ENCODE measurements around the gene DNAL4.
A peak's percentile ranks its signal among the peaks of the same experiment; 100 is the strongest.
"Not testable (repeated sequence)": the region's sequence is repeated elsewhere in the genome, so short reads cannot be mapped to it uniquely, and the experiment has no call there.

The DNAL4 gene

DNA sequence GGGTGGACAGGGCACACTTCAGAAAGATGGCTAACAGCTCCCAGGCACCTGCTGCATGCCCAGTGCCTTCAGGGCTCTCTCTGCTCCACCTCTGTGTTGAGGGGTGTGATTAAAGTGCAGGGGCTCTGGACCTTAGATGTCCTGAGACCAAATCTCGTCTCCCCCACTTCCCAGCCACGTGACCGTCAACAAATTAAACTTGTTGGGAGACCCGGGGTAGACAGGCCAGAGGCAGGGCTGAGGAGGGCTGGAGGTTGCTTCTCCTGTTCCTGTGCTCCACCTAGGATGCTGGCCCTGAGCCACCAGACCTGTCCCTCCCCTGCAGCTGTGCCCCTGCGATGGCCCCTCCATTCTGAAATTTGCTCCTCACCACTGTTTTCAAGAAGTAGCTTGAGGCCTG is 32.9 kb upstream of the DNAL4 start:
- DNase-seq, result no peak

DNA sequence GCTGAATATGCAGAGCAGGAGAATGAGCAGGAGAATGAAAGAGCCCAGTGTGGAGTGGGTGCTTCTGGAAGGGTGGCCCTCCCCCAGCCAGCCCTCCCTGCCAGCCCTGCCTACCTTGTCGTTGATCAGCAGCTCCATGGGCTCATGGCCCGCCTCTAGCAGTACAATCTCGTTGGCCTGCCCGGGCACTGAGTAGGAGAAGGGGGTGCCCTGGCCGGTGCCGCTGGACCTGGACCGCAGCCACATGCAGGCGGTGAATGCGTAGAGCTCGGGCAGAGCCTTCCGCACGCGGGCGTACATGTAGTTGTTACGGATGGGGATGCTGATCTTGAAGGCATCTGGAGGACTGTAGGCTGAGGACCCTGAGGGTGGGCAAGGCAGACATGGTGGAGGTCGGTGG is 32.4 kb upstream of the DNAL4 start:
- DNase-seq, result no peak

DNA sequence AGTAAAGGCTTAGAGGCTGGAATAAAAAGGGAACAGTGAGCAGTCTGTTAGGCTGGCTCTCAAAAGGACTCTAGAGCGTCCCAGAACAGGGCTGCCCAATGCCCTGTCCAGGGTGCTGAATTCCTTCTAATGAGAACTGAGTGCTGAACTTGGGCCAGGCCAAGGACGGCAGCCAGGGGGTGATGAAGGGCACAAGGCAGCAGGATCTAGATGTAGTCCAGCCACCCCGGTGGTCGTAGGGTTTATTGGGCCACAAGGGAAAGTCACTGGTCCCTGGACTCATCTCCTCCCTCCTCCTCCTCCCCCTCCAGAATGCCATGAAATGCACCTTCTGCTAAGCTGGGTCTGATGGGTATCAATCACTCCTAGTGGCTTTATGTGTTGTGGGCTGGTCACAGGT is 30.6 kb upstream of the DNAL4 start:
- peak; percentile 81 for DNase-seq

GRCh38 chr22:38823637-38824036 is 29.7 kb upstream of the DNAL4 start:
- DNase-seq, result no peak

DNA sequence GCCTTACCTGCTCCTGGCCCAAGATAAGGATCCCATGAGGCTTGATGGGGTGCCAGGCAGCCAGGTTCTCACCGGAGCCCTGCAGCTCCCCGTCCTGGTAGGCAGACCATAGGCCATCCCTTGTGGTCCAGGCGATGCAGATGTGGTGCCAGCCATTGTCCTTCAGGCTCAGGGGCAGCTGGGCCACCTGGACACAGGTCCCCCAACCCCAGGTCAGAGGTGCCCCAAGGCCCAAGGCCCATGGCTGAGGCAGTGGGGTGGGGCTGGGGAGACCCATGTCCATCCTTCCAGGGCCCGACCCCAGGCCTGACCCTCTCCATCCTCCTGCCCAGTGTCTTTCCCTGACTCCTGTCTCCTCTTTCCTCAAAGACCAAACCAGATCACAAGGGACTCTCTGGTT is 29.1 kb upstream of the DNAL4 start:
- DNase-seq, result no peak

DNA sequence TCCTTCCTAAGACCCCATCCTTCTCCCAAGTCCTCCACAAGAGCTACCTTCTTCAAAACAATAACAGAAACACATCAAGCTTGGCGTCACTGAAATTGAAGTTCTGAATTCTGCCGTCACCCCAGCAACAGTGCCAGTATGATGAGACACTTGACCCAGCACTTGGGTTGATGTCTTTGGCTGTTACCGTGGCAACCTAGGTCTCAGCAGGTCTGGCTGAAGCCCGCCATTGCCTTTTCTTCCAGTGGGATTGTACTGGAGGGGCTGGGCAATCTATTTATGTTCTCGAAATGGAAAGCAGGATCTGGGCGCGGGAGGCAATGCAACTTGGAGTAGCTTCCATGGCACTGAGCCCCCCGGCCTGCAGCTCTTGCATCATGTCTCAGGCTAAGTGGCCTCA is 26.1 kb upstream of the DNAL4 start:
- DNase-seq, result no peak

GRCh38 chr22:38819387-38819940 is 25.5 kb upstream of the DNAL4 start:
- DNase-seq, result no peak

DNA sequence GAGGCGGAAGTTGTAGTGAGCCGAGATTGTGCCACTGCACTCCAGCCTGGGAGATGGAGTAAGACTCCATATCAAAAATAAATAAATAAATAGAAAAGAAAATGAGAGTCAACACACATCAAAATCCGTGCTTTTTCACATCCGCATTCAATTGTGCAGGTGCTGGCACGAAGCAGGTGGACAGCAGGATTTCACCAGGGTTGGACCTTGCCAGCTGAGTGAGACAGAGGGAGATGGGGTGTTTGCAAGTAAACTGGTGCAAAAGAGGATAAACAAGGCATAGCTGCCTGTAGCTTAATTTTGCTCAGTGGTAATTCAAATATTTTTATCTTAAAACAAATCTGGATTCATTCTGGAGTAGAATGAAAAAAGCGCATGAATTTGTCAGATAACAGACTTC is 23.3 kb upstream of the DNAL4 start:
- no peak for DNase-seq

- no peak for DNase-seq
These were observed 21.9 kb upstream of the DNAL4 start for GRCh38 chr22:38815842-38816241.

DNA sequence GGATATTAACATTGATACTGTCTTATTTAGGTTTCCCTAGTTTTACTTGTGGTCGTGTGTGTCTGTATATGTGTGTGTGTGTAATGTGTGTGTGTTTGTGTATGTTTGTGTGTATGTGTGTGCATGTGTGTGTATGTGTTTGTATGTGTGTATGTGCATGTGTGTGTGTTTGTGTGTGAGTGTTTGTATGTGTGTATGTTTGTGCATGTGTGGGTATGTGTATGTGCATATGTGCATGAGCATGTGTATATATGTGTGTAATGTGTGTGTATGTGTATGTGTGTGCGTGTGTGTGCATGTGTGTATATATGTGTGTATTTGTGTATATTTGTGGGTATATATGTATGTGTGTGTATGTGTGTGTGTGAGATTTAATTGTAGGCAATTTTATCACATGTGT is 17.3 kb upstream of the DNAL4 start:
- no peak for DNase-seq

DNA sequence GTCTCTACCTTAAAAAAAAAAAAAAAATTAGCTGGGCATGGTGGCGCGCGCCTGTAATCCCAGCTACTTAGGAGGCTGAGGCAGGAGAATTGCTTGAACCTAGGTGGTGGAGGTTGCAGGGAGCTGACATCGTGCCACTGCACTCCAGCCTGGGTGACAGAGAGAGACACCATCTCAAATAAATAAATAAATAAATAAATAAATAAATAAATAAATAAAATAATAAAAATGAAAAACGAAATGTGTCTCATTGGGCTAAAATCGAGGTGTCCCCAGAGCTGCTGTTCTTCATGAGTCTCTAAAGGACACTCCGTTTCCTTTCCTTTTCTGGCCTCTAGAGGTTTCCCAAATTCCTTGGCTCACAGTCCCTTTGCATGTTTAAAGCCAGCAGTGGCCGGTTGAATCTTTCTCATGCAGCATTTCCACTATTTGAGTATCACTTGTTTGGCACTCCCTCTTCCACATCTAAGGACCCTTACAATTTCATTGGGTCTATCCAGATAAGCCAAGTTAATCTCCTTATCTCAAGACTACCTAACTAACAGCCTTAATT is 11.2 kb upstream of the DNAL4 start:
- not testable (repeated sequence) for DNase-seq

DNA sequence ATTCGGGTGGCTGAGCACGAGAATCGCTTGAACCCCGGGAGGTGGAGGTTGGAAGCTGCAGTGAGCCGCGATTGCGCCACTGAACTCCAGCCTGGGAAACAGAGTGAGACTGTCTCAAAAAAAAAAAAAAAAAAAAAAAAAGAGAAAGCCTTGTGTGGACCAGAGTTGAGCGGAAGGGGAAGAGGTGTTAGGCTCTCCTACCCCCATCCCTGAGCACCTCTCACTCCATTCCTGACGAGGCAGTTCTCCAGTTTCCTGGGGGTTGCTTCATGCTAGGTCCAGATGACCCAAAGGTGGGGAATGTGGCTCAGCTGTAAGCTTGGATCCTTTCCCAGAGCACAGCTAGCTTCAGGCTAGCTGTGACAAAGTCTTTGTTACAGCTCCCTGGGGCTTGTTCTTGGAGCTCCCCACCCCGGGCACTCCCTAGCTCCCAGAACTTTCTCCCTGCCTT is 8.8 kb upstream of the DNAL4 start:
- peak; percentile 66 for DNase-seq

- no peak for DNase-seq
These were observed 5.5 kb upstream of the DNAL4 start for GRCh38 chr22:38799265-38800002.

DNA sequence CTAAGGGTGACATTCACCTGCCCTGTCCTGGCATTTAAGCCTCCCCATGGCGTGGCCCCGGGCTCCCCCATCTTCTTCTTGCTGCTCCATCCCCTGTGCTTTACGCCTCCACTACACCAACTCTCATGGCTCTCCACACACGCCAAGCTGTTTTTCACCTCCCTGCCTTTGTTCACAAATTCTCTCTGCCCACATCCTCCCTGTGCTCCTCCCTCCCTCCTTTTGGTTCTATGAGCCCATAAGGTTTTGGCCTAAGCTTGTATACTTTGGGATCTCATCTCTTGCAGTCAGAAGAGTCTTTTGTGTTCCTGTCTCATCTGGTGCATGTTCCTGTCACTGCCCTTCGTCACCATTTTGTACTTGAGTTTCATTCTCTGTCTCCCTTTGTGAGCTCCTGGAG is 4.6 kb upstream of the DNAL4 start:
- no peak for DNase-seq

DNA sequence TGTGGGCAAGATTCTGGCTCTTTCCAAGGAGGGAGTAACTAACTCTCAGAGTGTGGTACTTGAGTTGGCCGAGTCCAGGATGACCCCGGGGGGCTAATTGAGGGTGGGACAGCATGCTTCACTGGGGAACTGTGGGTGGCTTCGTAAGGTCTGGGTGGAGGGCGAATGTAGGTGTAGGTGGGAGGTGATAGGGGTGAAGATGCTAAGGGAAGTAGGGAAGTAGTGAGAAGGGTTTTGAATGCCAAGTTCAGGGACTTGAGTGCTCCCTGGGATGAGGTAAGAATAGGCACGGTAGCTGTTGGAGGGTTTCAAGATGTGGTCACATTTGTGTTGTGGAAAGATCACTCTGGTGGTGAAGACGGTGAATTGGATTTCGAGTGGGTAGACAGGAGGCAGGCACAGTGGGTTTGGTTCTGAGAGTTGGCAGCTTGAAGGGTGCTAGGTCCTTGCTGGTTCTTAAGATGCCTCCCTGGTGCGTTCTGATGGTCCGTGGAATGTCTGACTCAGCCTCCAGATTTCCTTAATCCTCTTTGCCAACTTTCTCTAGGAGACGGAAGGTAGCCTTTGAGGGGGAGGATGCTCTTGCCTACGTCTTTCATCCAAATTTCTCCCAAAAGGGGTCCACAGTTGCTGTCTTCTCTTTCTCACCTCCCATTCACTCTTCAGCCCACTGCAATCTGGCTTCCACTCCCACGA is 2.5 kb upstream of the DNAL4 start:
- DNase-seq, result no peak

GRCh38 chr22:38795569-38795968 is 1.6 kb upstream of the DNAL4 start:
- no peak for DNase-seq

GRCh38 chr22:38793317-38793716 is 626 bp downstream of the DNAL4 start:
- no peak for DNase-seq

DNA sequence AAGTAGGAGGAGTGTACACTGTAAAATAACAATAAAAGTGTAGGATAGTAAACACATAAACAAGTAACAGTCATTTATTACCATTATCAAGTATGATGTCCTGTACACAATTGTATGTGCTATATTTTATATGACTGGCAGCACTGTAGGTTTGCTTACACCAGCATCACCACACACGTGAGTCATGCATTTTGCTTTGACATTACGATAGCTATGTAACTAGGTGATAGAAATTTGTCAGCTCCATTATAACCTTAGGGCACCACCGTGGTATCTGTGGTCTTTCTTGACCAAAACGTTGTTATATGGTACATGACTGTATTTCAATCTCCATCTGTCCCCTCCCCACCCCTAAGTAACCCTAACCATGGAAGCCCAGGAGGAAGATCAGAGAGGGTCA is 1.1 kb downstream of the DNAL4 start:
- peak; percentile 8 for DNase-seq

- no peak for DNase-seq
These were observed 4.3 kb downstream of the DNAL4 start for GRCh38 chr22:38789606-38790005.

DNA sequence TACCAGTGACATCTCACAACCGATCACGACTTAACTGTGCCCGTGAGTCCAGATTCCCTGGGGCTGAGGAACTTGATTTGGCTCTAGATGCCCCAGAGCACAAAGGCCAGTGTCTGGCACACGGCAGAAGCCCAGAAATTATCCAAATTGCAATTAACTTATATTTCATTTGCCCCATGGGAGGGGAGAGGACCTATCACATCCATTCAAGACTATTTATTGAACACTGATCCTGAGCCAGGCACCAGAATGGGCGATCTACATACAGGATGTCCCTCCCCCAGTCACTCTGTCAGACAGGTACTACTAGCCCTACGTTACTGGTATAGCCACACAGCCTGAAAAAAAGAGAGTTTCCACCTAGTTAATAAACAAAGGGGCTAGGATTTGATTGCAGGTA is 5.1 kb downstream of the DNAL4 start:
- no peak for DNase-seq

DNA sequence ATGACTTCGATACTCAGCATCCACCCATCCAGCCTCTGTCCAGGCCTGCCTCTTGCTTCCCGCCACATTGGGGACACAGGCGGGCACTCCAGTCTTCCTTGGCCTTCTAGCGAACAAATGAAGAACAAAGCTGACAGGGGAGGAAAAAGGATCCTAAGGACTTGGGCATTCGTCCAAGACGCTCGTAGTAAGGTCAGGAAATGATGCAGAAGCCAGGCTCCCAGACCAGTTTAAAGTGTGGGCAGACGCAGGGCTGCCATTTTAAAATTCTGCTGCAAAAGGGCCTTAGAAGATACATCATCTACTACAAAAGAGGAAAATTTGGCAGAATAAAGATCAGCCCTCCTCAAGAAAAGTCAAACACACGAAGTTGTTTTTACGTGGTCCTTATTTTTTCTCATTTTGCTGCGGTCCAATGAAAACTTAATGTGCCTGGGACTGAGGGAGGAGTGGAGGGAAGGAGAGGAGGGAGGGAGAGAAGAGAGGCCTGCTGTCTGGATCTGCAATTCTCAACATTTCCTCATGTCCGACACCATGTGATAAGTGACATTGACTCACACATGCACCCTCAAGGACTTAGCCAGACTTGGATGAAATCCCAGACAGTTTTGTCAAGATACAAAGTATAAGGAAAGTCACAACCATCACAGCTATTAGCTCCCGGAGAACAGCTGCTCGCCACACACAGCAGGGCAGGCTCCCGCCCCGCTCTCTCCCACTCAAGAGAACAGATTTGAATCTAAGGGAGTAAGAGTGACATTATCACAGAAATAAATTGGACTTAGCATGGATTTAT is 5.7 kb downstream of the DNAL4 start:
- no peak for DNase-seq

GRCh38 chr22:38786631-38787030 is 7.3 kb downstream of the DNAL4 start:
- DNase-seq, result no peak

- DNase-seq, result no peak
These were observed 9.1 kb downstream of the DNAL4 start for GRCh38 chr22:38784856-38785255.
